T-helper 9 cell (primary cell): ENCODE measurements around the gene CDYL.

Source experiments
- DNase-seq: peaks from one replicate; pipeline ENCODE4 v3.0.0-alpha.2; 2020
- total RNA-seq, 2 donors: gene quantifications; one replicate each; lab custom pipeline; 2026; lab: John Stamatoyannopoulos, UW

The CDYL gene
- total RNA-seq = 24.9 to 38.5 reads per million in 2 donors

- peak; percentile 82 for DNase-seq
These were observed at the start of gene CDYL for GRCh38 chr6:4776131-4776492. TSS of gene CDYL (plus strand) at chr6:4776404. CDS start at chr6:4776784, 380 bp downstream.

- DNase-seq = no peak
These were observed 49.6 kb upstream of the CDYL start for GRCh38 chr6:4726645-4727044.

GRCh38 chr6:4727217-4727616 lies 49.0 kb upstream of the CDYL start:
- DNase-seq = no peak

- no peak for DNase-seq
These were observed 48.4 kb upstream of the CDYL start for GRCh38 chr6:4727671-4728435.

- DNase-seq = no peak
These were observed 47.8 kb upstream of the CDYL start for GRCh38 chr6:4728436-4728769.

- no peak for DNase-seq
These were observed 47.3 kb upstream of the CDYL start for GRCh38 chr6:4728926-4729325.

- DNase-seq = no peak
These were observed 44.2 kb upstream of the CDYL start for GRCh38 chr6:4731996-4732395.

- DNase-seq = no peak
These were observed 43.4 kb upstream of the CDYL start for GRCh38 chr6:4732691-4733315.

- DNase-seq = no peak
These were observed 39.8 kb upstream of the CDYL start for GRCh38 chr6:4736371-4736873.

- no peak for DNase-seq
These were observed 36.2 kb upstream of the CDYL start for GRCh38 chr6:4740032-4740431.

- no peak for DNase-seq
These were observed 33.1 kb upstream of the CDYL start for GRCh38 chr6:4743062-4743461.

GRCh38 chr6:4743926-4744325 lies 32.3 kb upstream of the CDYL start:
- DNase-seq = no peak

- DNase-seq = no peak
These were observed 28.6 kb upstream of the CDYL start for GRCh38 chr6:4747588-4747987.

GRCh38 chr6:4751823-4752464 lies 24.3 kb upstream of the CDYL start:
- DNase-seq = no peak

GRCh38 chr6:4756247-4756646 lies 20.0 kb upstream of the CDYL start:
- DNase-seq = no peak

- DNase-seq = no peak
These were observed 16.2 kb upstream of the CDYL start for GRCh38 chr6:4759997-4760396.

GRCh38 chr6:4760773-4761172 lies 15.4 kb upstream of the CDYL start:
- no peak for DNase-seq

GRCh38 chr6:4762294-4762693 lies 13.9 kb upstream of the CDYL start:
- no peak for DNase-seq

- DNase-seq = no peak
These were observed 12.3 kb upstream of the CDYL start for GRCh38 chr6:4763921-4764320.

- DNase-seq = no peak
These were observed 7.4 kb upstream of the CDYL start for GRCh38 chr6:4768815-4769214.

GRCh38 chr6:4772750-4773149 lies 3.5 kb upstream of the CDYL start:
- no peak for DNase-seq

- DNase-seq = no peak
These were observed 3.0 kb upstream of the CDYL start for GRCh38 chr6:4773181-4773580.

GRCh38 chr6:4774296-4774695 lies 1.9 kb upstream of the CDYL start:
- DNase-seq = no peak
